Hematopoietic multipotent progenitor cell treated with erythropoietin and hydrocortisone succinate and interleukin-3 and kit ligand, for 4 days (in vitro differentiated cells): ENCODE data around the gene RRBP1.

Experiments used
- DNase-seq: peaks from one replicate; pipeline ENCODE4 v3.0.0-alpha.2; 2015

RRBP1 gene

GRCh38 chr20:17631576-17632319 lies 50.3 kb downstream of the RRBP1 start:
- DNase-seq: no peak

DNA sequence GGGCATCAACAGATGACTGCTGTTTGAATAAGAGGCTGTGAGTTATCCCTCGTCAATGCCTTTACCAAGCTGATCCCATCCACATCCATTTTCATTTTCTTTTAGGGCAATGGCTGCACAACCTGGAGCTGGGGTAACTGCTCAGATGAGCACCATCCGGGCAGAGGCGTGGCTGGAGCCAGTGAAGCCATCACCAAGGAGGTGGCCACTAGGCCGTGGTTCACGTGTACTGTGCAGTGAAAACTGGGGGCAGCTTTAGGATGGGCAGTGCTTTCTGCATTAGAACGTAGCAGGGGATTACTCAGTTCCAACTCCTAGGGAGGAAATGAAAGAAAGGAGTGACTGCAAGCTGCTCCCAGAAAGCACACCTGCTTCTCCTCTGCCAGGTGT lies 51.2 kb downstream of the RRBP1 start:
- no peak for DNase-seq

GRCh38 chr20:17630151-17630805 lies 51.8 kb downstream of the RRBP1 start:
- no peak for DNase-seq

GRCh38 chr20:17629678-17630089 lies 52.4 kb downstream of the RRBP1 start:
- no peak for DNase-seq

GRCh38 chr20:17629025-17629424 lies 53.0 kb downstream of the RRBP1 start:
- no peak for DNase-seq

GRCh38 chr20:17628101-17628841 lies 53.8 kb downstream of the RRBP1 start:
- DNase-seq: no peak

DNA sequence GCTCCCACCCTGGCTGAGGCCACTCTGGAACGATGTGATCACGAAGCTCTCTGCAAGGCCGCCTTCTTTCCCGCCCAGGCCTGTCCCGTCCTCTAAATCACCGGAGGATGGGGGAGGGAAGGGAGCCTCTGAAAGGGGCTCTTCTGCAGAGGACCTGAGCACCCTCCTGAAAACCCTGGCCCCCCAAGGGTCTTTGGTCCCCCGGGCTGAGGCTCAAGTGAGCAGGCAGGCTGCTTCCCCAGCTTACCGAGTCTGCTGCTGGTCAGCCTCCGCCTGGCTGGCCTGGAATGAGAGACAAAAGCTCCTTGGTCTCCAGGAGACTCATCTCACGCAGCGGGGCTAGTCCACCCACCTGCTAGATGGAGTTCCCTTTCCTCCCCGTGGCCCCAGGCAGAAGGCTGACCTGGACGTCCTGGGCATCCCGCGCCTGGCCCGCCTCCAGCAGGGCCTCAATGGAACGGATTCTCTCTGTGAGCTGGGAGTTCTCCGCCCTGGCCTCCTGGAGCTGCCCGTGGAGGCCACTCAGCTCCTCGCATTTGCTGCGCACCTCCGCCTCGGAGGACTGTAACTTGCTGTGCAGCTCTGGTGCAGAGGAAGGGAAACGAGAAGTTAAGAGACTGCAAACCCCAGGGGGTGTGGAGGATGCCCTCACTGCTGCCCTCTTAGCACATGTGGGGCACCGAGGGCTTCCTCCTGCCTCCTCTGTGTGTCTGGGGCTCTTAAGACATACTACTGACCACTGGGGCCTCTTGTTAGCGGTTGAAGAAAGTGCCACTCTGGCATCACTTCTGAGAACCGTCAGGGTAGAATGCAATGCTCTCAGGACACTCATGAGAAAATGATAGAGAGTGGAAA lies 54.7 kb downstream of the RRBP1 start:
- DNase-seq: no peak

GRCh38 chr20:17626217-17627007 lies 55.6 kb downstream of the RRBP1 start:
- no peak for DNase-seq

DNA sequence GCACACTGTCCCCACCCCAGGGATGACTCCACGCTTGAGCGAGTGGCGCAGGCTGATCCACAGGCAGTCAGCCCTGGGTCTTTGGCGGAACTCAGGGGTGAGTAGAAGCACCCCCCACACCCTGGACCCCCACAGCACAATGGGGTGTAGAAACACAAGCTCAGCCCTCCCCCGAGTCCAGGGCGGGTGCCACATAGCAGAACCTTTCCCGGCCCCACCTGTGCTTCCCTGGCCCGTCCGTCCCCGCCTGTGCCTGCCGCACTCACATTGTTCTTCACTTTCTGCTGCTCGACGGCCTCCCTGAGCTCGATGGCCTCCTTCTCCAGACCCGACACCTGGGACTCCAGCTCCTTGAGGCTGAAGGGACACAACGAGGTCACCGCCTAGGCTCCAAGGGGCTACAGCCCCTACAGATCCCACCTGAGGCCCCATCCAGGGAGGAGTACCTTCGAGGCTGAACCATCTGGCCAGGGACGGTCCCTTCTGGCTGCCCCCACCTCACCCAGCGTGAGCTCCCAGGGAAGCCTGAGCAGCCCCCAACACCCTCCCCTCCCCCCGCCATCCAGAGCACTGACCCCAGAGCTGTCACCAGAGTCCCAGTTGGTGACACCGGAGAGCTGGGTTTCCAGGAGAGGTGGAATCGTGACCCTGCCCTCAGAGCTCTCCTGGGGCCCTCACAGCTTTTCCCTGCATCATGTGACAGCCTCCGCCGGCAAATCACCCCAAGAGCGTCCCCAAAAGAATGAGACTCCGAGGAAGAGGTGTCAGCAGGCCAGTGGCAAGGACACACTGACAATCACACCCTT lies 56.6 kb downstream of the RRBP1 start:
- no peak for DNase-seq

DNA sequence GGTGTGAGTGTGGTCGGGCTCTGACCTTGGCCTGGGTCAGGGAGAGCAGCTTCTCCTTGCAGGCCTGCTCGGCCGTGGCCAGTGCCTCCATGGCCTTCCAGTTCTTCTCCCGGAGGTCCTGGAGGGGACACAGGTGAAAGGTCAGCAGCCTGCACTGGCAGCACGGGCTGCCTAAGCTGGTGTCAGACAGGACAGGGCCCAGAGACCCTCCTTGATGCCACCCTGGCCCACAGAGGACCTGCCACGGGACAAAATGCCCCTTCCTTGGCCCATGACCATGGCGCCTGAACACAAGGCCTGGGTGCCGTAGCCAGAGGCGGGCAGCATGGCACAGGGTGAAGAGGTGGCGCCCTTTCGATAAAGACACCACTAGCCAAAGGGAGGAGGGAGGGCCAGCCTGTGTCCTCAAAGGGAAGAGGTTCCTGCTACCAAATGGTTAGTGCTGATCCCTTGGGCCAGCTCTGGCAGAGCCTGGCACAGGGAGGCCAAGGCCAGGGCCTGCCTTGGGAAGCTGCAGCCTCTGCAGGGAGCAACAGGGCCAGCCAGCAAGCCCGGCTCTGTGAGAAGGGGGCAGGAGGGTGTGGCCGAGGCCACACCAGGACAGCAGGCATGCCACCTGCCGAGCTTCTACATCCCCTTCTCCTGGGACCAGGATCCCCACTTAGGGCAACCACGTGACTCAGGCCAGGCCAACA lies 57.3 kb downstream of the RRBP1 start:
- no peak for DNase-seq

GRCh38 chr20:17624070-17624469 lies 58.0 kb downstream of the RRBP1 start:
- DNase-seq: no peak

DNA sequence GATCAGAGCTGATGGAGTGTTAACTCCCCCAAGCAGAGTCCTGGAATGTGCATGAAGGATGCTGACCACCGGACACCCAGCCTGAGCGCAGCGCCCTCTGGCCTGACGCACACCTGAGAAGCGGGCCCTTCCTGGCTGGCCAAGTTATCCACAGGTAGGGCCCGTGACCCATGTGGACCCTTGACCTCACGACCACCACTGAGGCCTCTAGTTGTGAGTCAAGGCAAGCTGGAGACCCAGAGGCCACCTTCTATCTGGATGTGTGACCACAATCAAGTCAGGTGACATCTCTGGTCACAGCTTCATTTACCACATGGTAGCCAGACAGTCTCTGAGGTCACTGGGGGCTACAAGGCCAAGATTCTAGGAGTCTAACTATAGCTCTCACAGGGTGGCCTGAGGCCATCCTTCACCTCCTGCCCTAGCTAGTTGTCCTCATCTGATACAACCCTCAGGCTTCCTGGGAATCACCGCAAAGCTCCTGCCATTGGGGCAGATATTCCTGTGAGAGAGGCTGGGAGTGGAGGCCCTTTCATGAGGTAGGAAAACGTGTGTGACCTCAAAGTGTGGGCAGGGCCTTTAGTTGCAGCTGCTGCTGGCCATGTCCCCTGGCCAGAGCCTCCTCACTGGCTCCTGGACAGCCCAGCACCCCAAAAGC lies 59.1 kb downstream of the RRBP1 start:
- no peak for DNase-seq

- no peak for DNase-seq
Measured at GRCh38 chr20:17622086-17622850, 59.8 kb downstream of the RRBP1 start.

GRCh38 chr20:17621229-17621968 lies 60.6 kb downstream of the RRBP1 start:
- no peak for DNase-seq

GRCh38 chr20:17620371-17621228 lies 61.4 kb downstream of the RRBP1 start:
- DNase-seq: no peak

DNA sequence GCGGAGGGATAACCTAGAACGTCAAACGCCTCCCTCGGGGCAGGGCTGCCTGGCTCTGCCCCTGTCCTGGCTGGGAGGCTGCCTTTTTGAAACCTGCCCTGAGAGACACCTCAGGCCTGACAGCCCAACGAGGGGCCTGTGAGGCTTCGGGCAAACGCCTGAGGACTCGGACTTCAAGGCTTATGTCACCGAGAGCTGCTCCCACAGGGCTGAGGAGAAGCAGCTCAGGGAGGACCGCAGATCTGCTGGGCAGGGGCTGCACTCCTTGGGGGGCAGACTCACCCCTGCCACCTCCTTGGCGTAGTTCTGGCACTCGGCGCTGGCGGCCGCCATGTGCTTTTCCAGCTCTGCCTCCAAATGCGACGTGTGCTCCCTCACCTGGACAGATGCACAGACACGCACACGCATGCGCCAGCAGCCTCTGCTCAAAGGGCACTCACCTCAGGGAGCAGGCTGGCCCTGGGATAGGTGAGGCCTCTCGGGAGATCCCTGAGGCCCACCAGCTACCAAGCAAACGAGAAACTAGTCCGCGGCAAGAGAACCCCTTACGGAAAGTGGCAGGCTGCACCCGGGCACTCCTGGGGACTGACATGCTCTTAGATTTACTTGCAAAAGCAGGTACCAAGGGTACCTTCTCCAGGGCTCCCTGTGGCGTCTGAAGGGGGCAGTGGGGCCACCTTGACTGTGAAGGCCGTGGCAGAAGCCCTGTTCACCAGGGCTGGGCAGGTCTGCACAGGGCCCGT lies 62.5 kb downstream of the RRBP1 start:
- DNase-seq: no peak

- no peak for DNase-seq
Measured at GRCh38 chr20:17618673-17619013, 63.4 kb downstream of the RRBP1 start.
